Measurements from ENCODE around the gene RSPO4. TPM values are rescaled to one million over a fixed set of nuclear protein-coding genes. Genes with fewer than 3 reads are reported as not detected.

The RSPO4 gene
- total RNA-seq, 6 experiments from 2014 or later: 0.07 to 0.51 TPM; not detected in 4

DNA sequence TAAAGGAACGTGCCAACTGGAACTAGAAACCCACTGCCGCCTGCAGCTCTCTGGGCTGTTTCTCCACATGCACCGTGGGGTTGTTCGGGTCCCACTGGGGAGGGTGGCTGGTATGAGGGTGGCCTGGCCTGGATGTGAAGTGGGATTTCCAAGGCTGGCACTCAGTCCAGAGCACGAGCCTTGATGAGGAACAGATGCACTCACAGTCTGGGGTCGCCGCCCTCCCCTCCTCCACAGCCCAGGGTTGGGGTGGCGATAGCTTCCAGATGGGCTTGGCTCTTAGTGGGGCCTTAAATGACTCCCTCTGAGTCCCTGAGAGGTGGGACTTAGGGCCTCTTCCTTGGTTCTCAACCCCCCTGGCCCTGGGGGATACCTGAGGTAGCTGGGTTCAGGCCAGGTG, 55.3 kb downstream of the RSPO4 start:
- ATAC-seq (no peak), DNase-seq (peak in 1 of 3 donors; percentile 28)
- intact Hi-C loops (cut with DNase I): no loop called here
- H3K9me3 ChIP-seq: no peaks in the 10 kb centered on the region
- H3K4me1 ChIP-seq: no peaks in the 10 kb centered on the region
- TF ChIP-seq, protein P1, sequence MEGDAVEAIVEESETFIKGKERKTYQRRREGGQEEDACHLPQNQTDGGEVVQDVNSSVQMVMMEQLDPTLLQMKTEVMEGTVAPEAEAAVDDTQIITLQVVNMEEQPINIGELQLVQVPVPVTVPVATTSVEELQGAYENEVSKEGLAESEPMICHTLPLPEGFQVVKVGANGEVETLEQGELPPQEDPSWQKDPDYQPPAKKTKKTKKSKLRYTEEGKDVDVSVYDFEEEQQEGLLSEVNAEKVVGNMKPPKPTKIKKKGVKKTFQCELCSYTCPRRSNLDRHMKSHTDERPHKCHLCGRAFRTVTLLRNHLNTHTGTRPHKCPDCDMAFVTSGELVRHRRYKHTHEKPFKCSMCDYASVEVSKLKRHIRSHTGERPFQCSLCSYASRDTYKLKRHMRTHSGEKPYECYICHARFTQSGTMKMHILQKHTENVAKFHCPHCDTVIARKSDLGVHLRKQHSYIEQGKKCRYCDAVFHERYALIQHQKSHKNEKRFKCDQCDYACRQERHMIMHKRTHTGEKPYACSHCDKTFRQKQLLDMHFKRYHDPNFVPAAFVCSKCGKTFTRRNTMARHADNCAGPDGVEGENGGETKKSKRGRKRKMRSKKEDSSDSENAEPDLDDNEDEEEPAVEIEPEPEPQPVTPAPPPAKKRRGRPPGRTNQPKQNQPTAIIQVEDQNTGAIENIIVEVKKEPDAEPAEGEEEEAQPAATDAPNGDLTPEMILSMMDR (IDR thresholded peaks at IDR 0.05): no peak
- no peak for TF ChIP-seq POLR2A (IDR thresholded peaks at IDR 0.05)
- no peak overlapping the region for H3K27ac ChIP-seq
- H3K27me3 ChIP-seq: no peaks in the 10 kb centered on the region
- no peak overlapping the region for H3K4me3 ChIP-seq
- no peaks in the 10 kb centered on the region for H3K36me3 ChIP-seq
- 30% methylated on average over 2 of the region's 8 CpGs for WGBS (ENCODE audit: insufficient coverage, low coverage, low lambda C conversion rate, missing lambda C conversion rate)

- ATAC-seq (no peak), DNase-seq (peak in 1 of 3 donors; percentile 28)
- Histone ChIP-seq H3K27ac (no peak overlapping the region), H3K36me3 (no peaks in the 10 kb centered on the region), H3K9me3 (no peaks in the 10 kb centered on the region), H3K4me1 (no peaks in the 10 kb centered on the region), H3K27me3 (no peaks in the 10 kb centered on the region), H3K4me3 (no peak overlapping the region)
- TF ChIP-seq, protein P1 (IDR thresholded peaks at IDR 0.05): no peak
- TF ChIP-seq POLR2A (IDR thresholded peaks at IDR 0.05): no peak
- intact Hi-C loops (cut with DNase I): no loop called here
- 84% methylated on average over 4 of the region's 13 CpGs for WGBS (ENCODE audit: insufficient coverage, low coverage, low lambda C conversion rate, missing lambda C conversion rate)
Measured at GRCh38 chr20:945841-946240, 56.3 kb downstream of the RSPO4 start.

DNA sequence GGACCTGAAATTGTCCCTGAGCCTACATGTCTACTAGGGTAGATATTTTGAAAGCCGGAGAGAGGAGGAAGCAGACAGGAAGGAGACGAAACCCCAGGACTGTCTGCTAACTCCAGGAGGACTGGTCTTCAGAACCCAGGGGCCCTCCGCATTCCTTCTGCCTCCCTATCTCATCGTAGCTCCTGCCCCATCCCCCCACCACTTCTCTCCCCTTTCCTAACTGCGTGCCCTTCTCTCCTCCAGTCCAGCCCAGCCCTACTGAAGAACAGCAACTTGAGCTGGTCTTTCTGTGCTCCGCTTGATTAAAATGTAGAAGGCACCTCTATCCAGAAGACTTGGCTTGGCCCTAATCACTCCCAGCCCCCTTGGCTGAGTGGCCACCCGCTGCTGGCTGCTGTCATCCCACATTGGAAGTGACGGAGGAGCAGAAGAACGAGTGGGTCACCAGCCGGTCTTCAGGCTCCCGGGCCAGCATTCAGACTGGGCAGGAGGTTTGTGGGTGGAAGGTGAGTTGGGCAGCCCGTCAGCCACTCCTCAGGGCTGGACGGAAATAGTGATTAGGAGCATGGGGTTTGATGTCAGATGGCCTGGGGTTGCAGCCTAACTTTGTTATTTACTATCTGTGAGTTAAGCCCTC, 57.2 kb downstream of the RSPO4 start:
- intact Hi-C loops (cut with DNase I): no loop called here
- no peaks in the 10 kb centered on the region for H3K36me3 ChIP-seq
- H3K4me3 ChIP-seq: no peak overlapping the region
- no peaks in the 10 kb centered on the region for H3K4me1 ChIP-seq
- no peak for ATAC-seq
- peak in 1 of 3 donors; percentile 27 for DNase-seq
- no peaks in the 10 kb centered on the region for H3K27me3 ChIP-seq
- H3K9me3 ChIP-seq: no peaks in the 10 kb centered on the region
- 44% methylated on average over 6 of the region's 13 CpGs for WGBS (ENCODE audit: insufficient coverage, low coverage, low lambda C conversion rate, missing lambda C conversion rate)
- TF ChIP-seq, protein P1 (IDR thresholded peaks at IDR 0.05): no peak
- no peak for TF ChIP-seq POLR2A (IDR thresholded peaks at IDR 0.05)
- no peak overlapping the region for H3K27ac ChIP-seq

DNA sequence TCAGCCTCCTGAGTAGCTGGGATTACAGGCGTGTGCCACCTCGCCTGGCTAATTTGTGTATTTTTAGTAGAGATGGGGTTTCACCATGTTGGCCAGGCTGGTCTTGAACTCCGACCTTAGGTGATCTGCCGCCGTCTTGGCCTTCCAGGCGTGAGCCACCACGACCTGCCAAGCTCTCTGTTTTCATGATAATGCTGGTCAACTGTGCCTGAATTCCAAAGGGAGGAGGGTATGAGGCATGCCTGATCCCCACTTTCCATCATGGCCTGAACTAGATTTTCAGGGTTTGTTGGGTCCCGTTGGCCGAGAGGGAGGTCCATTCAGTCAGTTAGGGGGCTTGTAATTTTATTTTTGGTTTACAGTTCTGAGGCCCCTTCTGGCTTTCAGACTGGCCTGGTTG, 58.0 kb downstream of the RSPO4 start:
- Histone ChIP-seq H3K9me3 (no peaks in the 10 kb centered on the region), H3K27me3 (no peaks in the 10 kb centered on the region), H3K36me3 (no peaks in the 10 kb centered on the region), H3K4me3 (no peak overlapping the region), H3K27ac (no peak overlapping the region), H3K4me1 (no peaks in the 10 kb centered on the region)
- ATAC-seq (no peak), DNase-seq (peak in 1 of 3 donors; percentile 23)
- TF ChIP-seq POLR2A (IDR thresholded peaks at IDR 0.05): no peak
- TF ChIP-seq, protein P1 (IDR thresholded peaks at IDR 0.05): no peak
- intact Hi-C loops (cut with DNase I): no loop called here
- 61% methylated on average over 3 of the region's 9 CpGs for WGBS (ENCODE audit: insufficient coverage, low coverage, low lambda C conversion rate, missing lambda C conversion rate)

Measured in right lobe of liver (tissue), 6 donors.